OCI-LY3 (cell line): Measurements from ENCODE around the gene LYSMD2.

ENCODE experiments used
- CTCF ChIP-seq: fragments of 200-600, 300-600 bp; sonication (generic); IDR thresholded peaks from 2 replicates; pipeline ENCODE4 v1.5.1; 2014; ENCODE audit warnings: antibody characterized with exemption, low read length, low read depth
- EZH2phosphoT487 ChIP-seq: fragments of 200-600 bp; shearing (Covaris generic); IDR thresholded peaks from 2 replicates; pipeline ENCODE4 v1.6.1; 2018; ENCODE audit warnings: antibody characterized with exemption, mixed run types, low read depth

DNA sequence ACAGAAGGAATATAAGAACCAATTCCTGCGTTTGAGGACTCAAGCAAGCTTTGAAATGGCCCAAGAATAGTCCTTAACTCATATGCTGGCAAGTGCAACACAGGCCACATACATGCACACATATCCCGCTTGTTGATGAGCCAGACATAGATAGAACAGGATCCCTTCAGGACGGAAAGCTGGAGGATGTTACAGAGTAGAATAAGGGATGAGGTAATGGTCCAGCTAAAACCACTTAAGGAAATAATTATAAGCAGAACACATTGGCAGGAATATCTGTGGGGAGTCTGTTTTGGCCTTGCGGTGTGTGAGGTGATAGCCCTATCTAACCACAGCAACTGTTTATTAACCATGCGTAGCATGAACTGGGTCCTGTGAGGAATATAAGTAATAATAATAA, 31.2 kb downstream of the LYSMD2 start:
- TF ChIP-seq CTCF: no peak
- TF ChIP-seq EZH2phosphoT487: no peak
